HepG2 (cell line): ENCODE results near the gene ARL2. TPM values are rescaled to one million over a fixed set of nuclear protein-coding genes. Genes with fewer than 3 reads are reported as not detected.

Experiments used
- ARNT2 ChIP-seq: sonication (generic); formaldehyde crosslinking; IDR thresholded peaks from 2 replicates; pipeline ENCODE4 v1.8.0; 2022; ENCODE audit warnings: mild to moderate bottlenecking, low read depth, missing genetic modification reagents, moderate library complexity
- CC2D1A ChIP-seq: sonication (generic); formaldehyde crosslinking; IDR thresholded peaks from 2 replicates; pipeline ENCODE4 v1.8.1; 2023; ENCODE audit warnings: mild to moderate bottlenecking, missing genetic modification reagents
- CREM ChIP-seq, 2 experiments: sonication (generic) in 1 of 2; formaldehyde crosslinking in 1 of 2; IDR thresholded peaks; 2 replicates each; pipeline versions ENCODE4 v1.4.0 to v1.6.1; 2016 to 2020; ENCODE audit warnings: antibody characterized with exemption in 1 of 2, mild to moderate bottlenecking in 1 of 2, missing genetic modification reagents in 1 of 2
- DDIT3 ChIP-seq: sonication (generic); formaldehyde crosslinking; IDR thresholded peaks from 2 replicates; pipeline ENCODE4 v1.4.0; 2020; ENCODE audit warnings: mild to moderate bottlenecking, missing genetic modification reagents
- ELK4 ChIP-seq: sonication (generic); formaldehyde crosslinking; IDR thresholded peaks from 2 replicates; pipeline ENCODE4 v1.9.0; 2021; ENCODE audit warnings: missing genetic modification reagents, borderline replicate concordance
- MIXL1 ChIP-seq: IDR thresholded peaks from 2 replicates; pipeline ENCODE4 v1.6.1; 2016
- MTF1 ChIP-seq: sonication (generic); formaldehyde crosslinking; IDR thresholded peaks from 2 replicates; pipeline ENCODE4 v1.5.0; 2020; ENCODE audit warnings: missing genetic modification reagents
- PHF8 ChIP-seq: sonication (generic); formaldehyde crosslinking; IDR thresholded peaks from 2 replicates; pipeline ENCODE4 v1.5.0; 2020; ENCODE audit warnings: missing genetic modification reagents
- TERF1 ChIP-seq: sonication (generic); formaldehyde crosslinking; IDR thresholded peaks from 2 replicates; pipeline ENCODE4 v1.8.0; 2022; ENCODE audit warnings: mild to moderate bottlenecking, missing genetic modification reagents, moderate library complexity
- THAP9 ChIP-seq: sonication (generic); formaldehyde crosslinking; IDR thresholded peaks from 2 replicates; pipeline ENCODE4; 2020; ENCODE audit warnings: missing genetic modification reagents, mild to moderate bottlenecking, borderline replicate concordance
- ZBTB46 ChIP-seq: sonication (generic); formaldehyde crosslinking; IDR thresholded peaks from 2 replicates; pipeline ENCODE4 v1.4.0; 2020; ENCODE audit warnings: mild to moderate bottlenecking, missing genetic modification reagents, borderline replicate concordance
- ZNF296 ChIP-seq: sonication (generic); formaldehyde crosslinking; conservative IDR thresholded peaks from 2 replicates; pipeline ENCODE4 v1.5.0; 2020; ENCODE audit warnings: mild to moderate bottlenecking, missing genetic modification reagents
- ZNF580 ChIP-seq: IDR thresholded peaks from 2 replicates; pipeline ENCODE4 v1.6.1; 2016; ENCODE audit warnings: low read depth, borderline replicate concordance
- ZNF589 ChIP-seq: sonication (generic); formaldehyde crosslinking; conservative IDR thresholded peaks from 2 replicates; pipeline ENCODE4 v1.8.0; 2022; ENCODE audit warnings: mild to moderate bottlenecking, moderate library complexity, missing genetic modification reagents
- ZNF746 ChIP-seq: sonication (generic); formaldehyde crosslinking; IDR thresholded peaks from 2 replicates; pipeline ENCODE4 v1.8.0; 2022; ENCODE audit warnings: mild to moderate bottlenecking, missing genetic modification reagents
- polyA plus RNA-seq, 8 experiments: library from polyadenylated mRNA; depleted of rRNA in 3 of 8; stranded (reverse) in 7 of 8; unstranded in 1 of 8; fragments of >200 nt; fragmentation: Illumina TruSeq in 4 of 8; extraction: Trizol in 4 of 8; gene quantifications; 2 replicates each; pipeline versions ENCODE4 v1.2.1 to v1.2.3, GENCODE V29; 2011 to 2016; ENCODE audit warnings: low read depth in 4 of 8, missing spikeins in 1 of 8, mixed read lengths in 1 of 8; ENCODE audit not compliant: insufficient read depth in 1 of 8
- total RNA-seq, 5 experiments: library from RNA; depleted of rRNA; stranded (reverse); fragments of >200 nt; fragmentation: Illumina TruSeq; extraction: Trizol; gene quantifications; 2 replicates each; pipeline ENCODE4 v1.2.3, GENCODE V29; 2016; ENCODE audit warnings: low read depth in 1 of 5
- TF ChIP-seq, protein P1 (sequence below): sonication (generic); formaldehyde crosslinking; conservative IDR thresholded peaks from 2 replicates; pipeline ENCODE4 v1.4.0; 2020; ENCODE audit warnings: missing genetic modification reagents
- TF ChIP-seq, protein P2 (sequence below): sonication (generic); formaldehyde crosslinking; IDR thresholded peaks from 2 replicates; pipeline ENCODE4 v1.4.0; 2020; ENCODE audit warnings: missing genetic modification reagents

Gene ARL2
- total and polyA plus RNA-seq, 2 of the 13 experiments (the other 11 are each of a cell fraction or from before 2014, with no cell fraction given), result 82.9 to 84.4 TPM

GRCh38 chr11:64996710-64997380 is 17.1 kb upstream of the ARL2 start, which contains the start of gene BATF2 (continued):
- no peak for TF ChIP-seq TERF1 (CRISPR knock-in tag)
- no peak for TF ChIP-seq DDIT3 (CRISPR knock-in tag)
- TF ChIP-seq ZBTB46 (CRISPR knock-in tag), result no peak
- no peak for TF ChIP-seq MTF1 (CRISPR knock-in tag)
- TF ChIP-seq, protein P1, sequence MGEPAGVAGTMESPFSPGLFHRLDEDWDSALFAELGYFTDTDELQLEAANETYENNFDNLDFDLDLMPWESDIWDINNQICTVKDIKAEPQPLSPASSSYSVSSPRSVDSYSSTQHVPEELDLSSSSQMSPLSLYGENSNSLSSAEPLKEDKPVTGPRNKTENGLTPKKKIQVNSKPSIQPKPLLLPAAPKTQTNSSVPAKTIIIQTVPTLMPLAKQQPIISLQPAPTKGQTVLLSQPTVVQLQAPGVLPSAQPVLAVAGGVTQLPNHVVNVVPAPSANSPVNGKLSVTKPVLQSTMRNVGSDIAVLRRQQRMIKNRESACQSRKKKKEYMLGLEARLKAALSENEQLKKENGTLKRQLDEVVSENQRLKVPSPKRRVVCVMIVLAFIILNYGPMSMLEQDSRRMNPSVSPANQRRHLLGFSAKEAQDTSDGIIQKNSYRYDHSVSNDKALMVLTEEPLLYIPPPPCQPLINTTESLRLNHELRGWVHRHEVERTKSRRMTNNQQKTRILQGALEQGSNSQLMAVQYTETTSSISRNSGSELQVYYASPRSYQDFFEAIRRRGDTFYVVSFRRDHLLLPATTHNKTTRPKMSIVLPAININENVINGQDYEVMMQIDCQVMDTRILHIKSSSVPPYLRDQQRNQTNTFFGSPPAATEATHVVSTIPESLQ (CRISPR knock-in tag), result no peak
- TF ChIP-seq MIXL1 (CRISPR knock-in tag), result no peak
- TF ChIP-seq ZNF580, result peak; percentile 32; the same call in 1 of the 2 replicates
- TF ChIP-seq CREM (IDR thresholded peaks at IDR 0.05), result peak; percentile 24; the same call in 1 of the 2 replicates
- TF ChIP-seq CREM (CRISPR knock-in tag; IDR thresholded peaks at IDR 0.05), result no peak
- no peak for TF ChIP-seq CC2D1A (CRISPR knock-in tag)
- TF ChIP-seq, protein P2, sequence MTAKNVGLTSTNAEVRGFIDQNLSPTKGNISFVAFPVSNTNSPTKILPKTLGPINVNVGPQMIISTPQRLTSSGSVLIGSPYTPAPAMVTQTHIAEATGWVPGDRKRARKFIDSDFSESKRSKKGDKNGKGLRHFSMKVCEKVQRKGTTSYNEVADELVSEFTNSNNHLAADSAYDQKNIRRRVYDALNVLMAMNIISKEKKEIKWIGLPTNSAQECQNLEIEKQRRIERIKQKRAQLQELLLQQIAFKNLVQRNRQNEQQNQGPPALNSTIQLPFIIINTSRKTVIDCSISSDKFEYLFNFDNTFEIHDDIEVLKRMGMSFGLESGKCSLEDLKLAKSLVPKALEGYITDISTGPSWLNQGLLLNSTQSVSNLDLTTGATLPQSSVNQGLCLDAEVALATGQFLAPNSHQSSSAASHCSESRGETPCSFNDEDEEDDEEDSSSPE (CRISPR knock-in tag), result peak; percentile 48; the same call in 1 of the 2 replicates
- TF ChIP-seq PHF8, result peak; percentile 65
- no peak for TF ChIP-seq ELK4 (CRISPR knock-in tag)
- TF ChIP-seq ARNT2 (CRISPR knock-in tag), result no peak
- TF ChIP-seq ZNF746 (CRISPR knock-in tag), result peak; percentile 98
- no peak for TF ChIP-seq ZNF296 (CRISPR knock-in tag)
- TF ChIP-seq ZNF589 (CRISPR knock-in tag), result no peak
- TF ChIP-seq THAP9 (CRISPR knock-in tag), result peak; percentile 52; the same call in 1 of the 2 replicates
